Spleen (tissue), 11 donors: ENCODE results near the gene PHF3. TPM values are rescaled to one million over a fixed set of nuclear protein-coding genes. Genes with fewer than 3 reads are reported as not detected.

Source experiments
- DNase-seq: peaks from one replicate; pipeline ENCODE4 v3.0.0-alpha.2; 2020
- H3K27ac ChIP-seq, 8 donors: fragments of 200-600 bp; sonication (generic) in 7 of 8; 1 replicate in 4 of 8; 2 replicates in 4 of 8; pipeline versions ENCODE4 v1.5.0 to v1.8.0; 2016 to 2021; ENCODE audit warnings: inconsistent platforms in 4 of 8, mild to moderate bottlenecking in 4 of 8, moderate library complexity in 1 of 8
- H3K27me3 ChIP-seq, 7 donors: fragments of 200-600 bp; sonication (generic) in 6 of 7; replicated peaks in 1 of 7; 1 replicate in 4 of 7; 2 replicates in 3 of 7; pipeline versions ENCODE4 v1.5.0 to v1.8.0; 2016 to 2021; ENCODE audit warnings: inconsistent platforms in 3 of 7, mild to moderate bottlenecking in 1 of 7
- H3K36me3 ChIP-seq, 6 donors: fragments of 200-600 bp; sonication (generic) in 5 of 6; 1 replicate in 4 of 6; 2 replicates in 2 of 6; pipeline versions ENCODE4 v1.5.0 to v1.8.0; 2016 to 2021; ENCODE audit warnings: inconsistent platforms in 2 of 6
- H3K4me1 ChIP-seq, 6 donors: fragments of 200-600 bp; sonication (generic) in 5 of 6; 1 replicate in 3 of 6; 2 replicates in 3 of 6; pipeline versions ENCODE4 v1.5.0 to v1.8.0; 2016 to 2021; ENCODE audit warnings: inconsistent platforms in 3 of 6
- H3K4me3 ChIP-seq, 8 donors: fragments of 200-600 bp; sonication (generic) in 7 of 8; 1 replicate in 4 of 8; 2 replicates in 4 of 8; pipeline versions ENCODE4 v1.5.0 to v1.8.0; 2016 to 2021; ENCODE audit warnings: inconsistent platforms in 4 of 8, mild to moderate bottlenecking in 4 of 8, moderate library complexity in 2 of 8
- H3K9me3 ChIP-seq, 8 donors: fragments of 200-600 bp; sonication (generic) in 7 of 8; 1 replicate in 4 of 8; 2 replicates in 4 of 8; pipeline versions ENCODE4 v1.5.0 to v1.8.0; 2016 to 2021; ENCODE audit warnings: inconsistent platforms in 4 of 8
- CTCF ChIP-seq, 11 experiments: fragments of 200-600 bp in 7 of 11; fragments of 450-650 bp in 4 of 11; sonication (generic) in 4 of 11; IDR thresholded peaks in 8 of 11; conservative IDR thresholded peaks in 3 of 11; 1 replicate in 7 of 11; 2 replicates in 4 of 11; pipeline versions ENCODE4 v1.4.0 to v1.8.0; 2016 to 2021; ENCODE audit warnings: antibody characterized with exemption in 11 of 11, inconsistent platforms in 4 of 11, mild to moderate bottlenecking in 1 of 11
- POLR2A ChIP-seq, 3 donors: fragments of 450-650 bp; IDR thresholded peaks; one replicate each; pipeline ENCODE4 v1.5.1; 2017; ENCODE audit warnings: antibody characterized with exemption in 3 of 3, mild to moderate bottlenecking in 1 of 3
- POLR2AphosphoS5 ChIP-seq, 3 donors: sonication (generic); formaldehyde crosslinking; IDR thresholded peaks; one replicate each; pipeline ENCODE4 v1.5.1; 2017; ENCODE audit warnings: antibody characterized with exemption in 3 of 3
- WGBS, 5 donors: extraction: QIAGEN DNeasy Blood & Tissue Kit in 3 of 5; methylation state at CpG; one replicate each; pipeline versions ENCODE4 v1.1.5 to v1.1.7; 2013 to 2018; 5-methylcytosine and 5-hydroxymethylcytosine counted together
- intact Hi-C: fragments of 100-400 bp; cut with DNase I; formaldehyde crosslinking; loops from one replicate; pipeline ENCODE4 v1.15.0; 2023; ENCODE audit warnings: low total_unique reads
- polyA plus RNA-seq, 3 donors: library from polyadenylated mRNA; stranded (reverse); fragments of 200-250 nt; gene quantifications; one replicate each; pipeline ENCODE4 v1.2.1, GENCODE V29; 2013
- total RNA-seq, 7 donors: library from RNA; depleted of rRNA in 3 of 7; stranded (reverse); fragments of >200 nt in 3 of 7; fragmentation: NEBNext Ultra II Directional in 4 of 7; extraction: Animal tissue kit (Norgen Biotek cat#: 25700) in 4 of 7; gene quantifications; one replicate each; pipeline versions ENCODE4 v1.1.0 to v1.2.1, GENCODE V29; 2016 to 2021
- donor health status: healthy with polysubstance abuse.
- donor health status: DM: no; HTN: no; CAD: no; lungs with moderate emphysema.
- donor health status: DM: no; HTN: no; CAD: no.
- donor health status: Bipolar disorder and iron deficiency.
- donor health status: healthy.
- donor health status: DM: no; HTN: no; CAD: no.
- donor health status: DM: yes; HTN: yes; CAD: no.

Gene PHF3
- total and polyA plus RNA-seq, 10 donors: 7.5 to 111 (median 71.8) TPM

- Histone ChIP-seq H3K36me3 (no peaks in the 10 kb centered on the region), H3K4me3 (no peak overlapping the region), H3K27me3 (no peaks in the 10 kb centered on the region), H3K9me3 (no peaks in the 10 kb centered on the region), H3K4me1 (peaks cover 0 to 18% (median 14%) of the 10 kb centered on the region in 6 donors), H3K27ac (no peak overlapping the region)
- 58 to 70% (median 67%) methylated on average over 6 of the region's 6 CpGs for WGBS, 5 donors
- intact Hi-C loops: no loop called here
- TF ChIP-seq POLR2A (IDR thresholded peaks at IDR 0.05) (no peak), CTCF (IDR thresholded peaks at IDR 0.05 in 8 of 11, conservative IDR thresholded peaks at IDR 0.05 in 3 of 11) (no peak), POLR2AphosphoS5 (IDR thresholded peaks at IDR 0.05) (no peak)
- no peak for DNase-seq
Measured at GRCh38 chr6:63600136-63600535, 35.5 kb upstream of the PHF3 start.

- WGBS, 5 donors: 86 to 97% (median 91%) methylated on average over 1 of the region's 1 CpG
- DNase-seq: no peak
- intact Hi-C loops: no loop called here
Measured at GRCh38 chr6:63609231-63609630, 26.4 kb upstream of the PHF3 start.

GRCh38 chr6:63610944-63611343 lies 24.7 kb upstream of the PHF3 start:
- whole genome bisulfite sequencing, 5 donors: 44 to 85% (median 70%) methylated on average over 1 of the region's 1 CpG
- intact Hi-C loops: no loop called here

More at GRCh38 chr6:63609231-63609630, 26.4 kb upstream of the PHF3 start:
- no peaks in the 10 kb centered on the region for H3K36me3 ChIP-seq
- no peak overlapping the region for H3K27ac ChIP-seq
- TF ChIP-seq POLR2AphosphoS5 (IDR thresholded peaks at IDR 0.05) (no peak), POLR2A (IDR thresholded peaks at IDR 0.05) (no peak), CTCF (IDR thresholded peaks at IDR 0.05 in 8 of 11, conservative IDR thresholded peaks at IDR 0.05 in 3 of 11) (no peak)
- H3K4me3 ChIP-seq: no peak overlapping the region
- H3K9me3 ChIP-seq: no peaks in the 10 kb centered on the region
- no peaks in the 10 kb centered on the region for H3K27me3 ChIP-seq
- H3K4me1 ChIP-seq: no peaks in the 10 kb centered on the region

GRCh38 chr6:63611560-63611959 lies 24.0 kb upstream of the PHF3 start:
- intact Hi-C loops: no loop called here
- 97 to 100% (median 98%) methylated on average over 1 of the region's 1 CpG for WGBS, 5 donors
- no peak overlapping the region for H3K4me3 ChIP-seq
- no peaks in the 10 kb centered on the region for H3K4me1 ChIP-seq
- H3K36me3 ChIP-seq: no peaks in the 10 kb centered on the region
- no peaks in the 10 kb centered on the region for H3K9me3 ChIP-seq
- no peaks in the 10 kb centered on the region for H3K27me3 ChIP-seq
- no peak for DNase-seq
- no peak for TF ChIP-seq POLR2A (IDR thresholded peaks at IDR 0.05)
- TF ChIP-seq CTCF (IDR thresholded peaks at IDR 0.05 in 8 of 11, conservative IDR thresholded peaks at IDR 0.05 in 3 of 11): no peak
- TF ChIP-seq POLR2AphosphoS5 (IDR thresholded peaks at IDR 0.05): no peak
- H3K27ac ChIP-seq: no peak overlapping the region

More at GRCh38 chr6:63610944-63611343, 24.7 kb upstream of the PHF3 start:
- Histone ChIP-seq H3K36me3 (no peaks in the 10 kb centered on the region), H3K27me3 (no peaks in the 10 kb centered on the region), H3K9me3 (no peaks in the 10 kb centered on the region), H3K4me3 (no peak overlapping the region), H3K4me1 (no peaks in the 10 kb centered on the region), H3K27ac (no peak overlapping the region)
- DNase-seq: no peak
- TF ChIP-seq POLR2AphosphoS5 (IDR thresholded peaks at IDR 0.05): no peak
- no peak for TF ChIP-seq CTCF (IDR thresholded peaks at IDR 0.05 in 8 of 11, conservative IDR thresholded peaks at IDR 0.05 in 3 of 11)
- TF ChIP-seq POLR2A (IDR thresholded peaks at IDR 0.05): no peak
